Left kidney (tissue), 2 donors: ENCODE results near the gene DEFB112. TPM values are rescaled to one million over a fixed set of nuclear protein-coding genes. Genes with fewer than 3 reads are reported as not detected.

Experiments used
- DNase-seq: peaks from one replicate; pipeline ENCODE4 v3.0.0-alpha.2; 2013
- polyA plus RNA-seq: library from polyadenylated mRNA; unstranded; fragments of 120-200 nt; gene quantifications from one replicate; pipeline ENCODE4 v1.2.1, GENCODE V29; 2013; ENCODE audit not compliant: insufficient read length

Gene DEFB112
- polyA plus RNA-seq, 1 donor = not detected

- DNase-seq = no peak
These were observed 54.5 kb downstream of the DEFB112 start for GRCh38 chr6:49995278-49995677.

Other genes with a start within 250 kb of the DEFB112 start
- gene CRISP1, start 183.4 kb downstream of the DEFB112 start, polyA plus RNA-seq = not detected
- not detected for gene DEFB114, start 85.8 kb downstream of the DEFB112 start, polyA plus RNA-seq
- not detected for gene DEFB113, start 80.3 kb downstream of the DEFB112 start, polyA plus RNA-seq
- not detected for gene DEFB110, start 27.9 kb downstream of the DEFB112 start, polyA plus RNA-seq